Measurements from ENCODE around the gene CHRM2. TPM values are rescaled to one million over a fixed set of nuclear protein-coding genes. Genes with fewer than 3 reads are reported as not detected.

Gene CHRM2
- total and polyA plus RNA-seq, 9 of the 15 experiments (the other 6 are each of a cell fraction or from before 2014, with no cell fraction given) = not detected

- TF ChIP-seq MGA (IDR thresholded peaks at IDR 0.05) = no peak
Measured at GRCh38 chr7:136865236-136865635, 3.2 kb upstream of the CHRM2 start (continued).

Measured in K562 (cell line).